Suprapubic skin (tissue), 4 donors: ENCODE data around the gene SAT2. TPM values are rescaled to one million over a fixed set of nuclear protein-coding genes. Genes with fewer than 3 reads are reported as not detected.
A peak's percentile ranks its signal among the peaks of the same experiment; 100 is the strongest.

Experiments used
- DNase-seq, 2 donors: peaks; one replicate each; pipeline ENCODE4 v3.0.0-alpha.2; 2019; ENCODE audit warnings: low spot score in 2 of 2
- H3K27ac ChIP-seq: fragments of 200-600 bp; sonication (generic); one replicate; pipeline ENCODE4 v1.5.1; 2019
- H3K27me3 ChIP-seq: fragments of 200-600 bp; sonication (generic); one replicate; pipeline ENCODE4 v1.5.1; 2019
- H3K36me3 ChIP-seq: fragments of 200-600 bp; sonication (generic); one replicate; pipeline ENCODE4 v1.5.1; 2019
- H3K4me1 ChIP-seq: fragments of 200-600 bp; sonication (generic); one replicate; pipeline ENCODE4 v1.5.1; 2019
- H3K4me3 ChIP-seq: fragments of 200-600 bp; sonication (generic); one replicate; pipeline ENCODE4 v1.5.1; 2019; ENCODE audit warnings: mild to moderate bottlenecking
- H3K9me3 ChIP-seq: fragments of 200-600 bp; sonication (generic); one replicate; pipeline ENCODE4 v1.5.1; 2019
- CTCF ChIP-seq, 2 donors: fragments of 200-600 bp in 1 of 2; fragments of 450-650 bp in 1 of 2; sonication (generic) in 1 of 2; IDR thresholded peaks; one replicate each; pipeline ENCODE4 v1.5.1; 2016 to 2019; ENCODE audit warnings: antibody characterized with exemption in 2 of 2, mild to moderate bottlenecking in 1 of 2, moderate library complexity in 1 of 2
- EP300 ChIP-seq: sonication (generic); formaldehyde crosslinking; IDR thresholded peaks from one replicate; pipeline ENCODE4 v1.6.1; 2017; ENCODE audit warnings: antibody characterized with exemption
- POLR2A ChIP-seq, 2 donors: fragments of 450-650 bp; IDR thresholded peaks; one replicate each; pipeline ENCODE4 v1.6.1; 2017; ENCODE audit warnings: antibody characterized with exemption in 2 of 2, mild to moderate bottlenecking in 2 of 2, moderate library complexity in 2 of 2
- POLR2AphosphoS5 ChIP-seq, 3 donors: sonication (generic); formaldehyde crosslinking; IDR thresholded peaks; one replicate each; pipeline ENCODE4 v1.6.1; 2017; ENCODE audit warnings: antibody characterized with exemption in 3 of 3
- WGBS: methylation state at CpG from one replicate; pipeline ENCODE4 v1.1.5; 2018; 5-methylcytosine and 5-hydroxymethylcytosine counted together
- total RNA-seq, 4 donors: library from RNA; depleted of rRNA; stranded (reverse); fragments of >200 nt; gene quantifications; one replicate each; pipeline ENCODE4 v1.1.0, GENCODE V29; 2016

SAT2 gene
- total RNA-seq, 4 donors from 2014 or later: 28.7 to 58.8 (median 39.9) TPM

GRCh38 chr17:7633093-7633492 lies 5.5 kb upstream of the SAT2 start:
- no peak overlapping the region for H3K4me3 ChIP-seq
- 81% methylated on average over 2 of the region's 2 CpGs for WGBS
- DNase-seq: no peak

GRCh38 chr17:7632492-7632894 lies 4.9 kb upstream of the SAT2 start:
- WGBS: 44% methylated on average over 6 of the region's 6 CpGs
- DNase-seq: no peak
- peaks cover 6% of the 10 kb centered on the region for H3K4me1 ChIP-seq
- H3K27me3 ChIP-seq: no peaks in the 10 kb centered on the region
- H3K4me3 ChIP-seq: no peak overlapping the region
- H3K36me3 ChIP-seq: no peaks in the 10 kb centered on the region
- H3K27ac ChIP-seq: no peak overlapping the region
- no peak for TF ChIP-seq POLR2A (IDR thresholded peaks at IDR 0.05)
- TF ChIP-seq CTCF (IDR thresholded peaks at IDR 0.05): peak in 1 of 2 donors; percentile 43
- no peaks in the 10 kb centered on the region for H3K9me3 ChIP-seq

More at GRCh38 chr17:7633093-7633492, 5.5 kb upstream of the SAT2 start:
- Histone ChIP-seq H3K4me1 (peaks cover 2% of the 10 kb centered on the region), H3K36me3 (no peaks in the 10 kb centered on the region), H3K27me3 (no peaks in the 10 kb centered on the region), H3K27ac (no peak overlapping the region), H3K9me3 (no peaks in the 10 kb centered on the region)
- TF ChIP-seq POLR2A (IDR thresholded peaks at IDR 0.05): no peak
- no peak for TF ChIP-seq POLR2AphosphoS5 (IDR thresholded peaks at IDR 0.05)
- no peak for TF ChIP-seq CTCF (IDR thresholded peaks at IDR 0.05)
- no peak for TF ChIP-seq EP300

- H3K36me3 ChIP-seq: no peaks in the 10 kb centered on the region
- no peaks in the 10 kb centered on the region for H3K27me3 ChIP-seq
- no peak for TF ChIP-seq POLR2A (IDR thresholded peaks at IDR 0.05)
- no peak for TF ChIP-seq CTCF (IDR thresholded peaks at IDR 0.05)
- no peak for DNase-seq
- H3K27ac ChIP-seq: no peak overlapping the region
- H3K4me3 ChIP-seq: no peak overlapping the region
- 82% methylated on average over 11 of the region's 11 CpGs for WGBS
- peaks cover 9% of the 10 kb centered on the region for H3K4me1 ChIP-seq
- no peaks in the 10 kb centered on the region for H3K9me3 ChIP-seq
These were observed 4.1 kb upstream of the SAT2 start for GRCh38 chr17:7631398-7632380.

- no peak for DNase-seq
- WGBS: 93% methylated on average over 8 of the region's 13 CpGs
- TF ChIP-seq EP300: no peak
- TF ChIP-seq POLR2AphosphoS5 (IDR thresholded peaks at IDR 0.05): no peak
- no peak for TF ChIP-seq POLR2A (IDR thresholded peaks at IDR 0.05)
- no peak for TF ChIP-seq CTCF (IDR thresholded peaks at IDR 0.05)
These were observed 2.4 kb upstream of the SAT2 start, which contains the start of gene SHBG for GRCh38 chr17:7629939-7630571. Gene SHBG, plus strand, starts transcription at chr17:7630135. Its CDS starts 38 bp downstream, at chr17:7630173.

GRCh38 chr17:7626956-7627249 lies 718 bp downstream of the SAT2 start:
- H3K4me1 ChIP-seq: peaks cover 14% of the 10 kb centered on the region
- no peaks in the 10 kb centered on the region for H3K27me3 ChIP-seq
- WGBS: 21% methylated on average over 6 of the region's 6 CpGs
- no peaks in the 10 kb centered on the region for H3K36me3 ChIP-seq
- TF ChIP-seq POLR2A (IDR thresholded peaks at IDR 0.05) (peak in 1 of 2 donors; percentile 12), POLR2AphosphoS5 (IDR thresholded peaks at IDR 0.05) (no peak), EP300 (no peak), CTCF (IDR thresholded peaks at IDR 0.05) (no peak)
- no peaks in the 10 kb centered on the region for H3K9me3 ChIP-seq
- DNase-seq: no peak
- peak overlapping the region; percentile 83 for H3K27ac ChIP-seq
- peak overlapping the region; percentile 78 for H3K4me3 ChIP-seq

More at GRCh38 chr17:7629939-7630571, 2.4 kb upstream of the SAT2 start, which contains the start of gene SHBG:
- H3K4me1 ChIP-seq: peaks cover 14% of the 10 kb centered on the region
- no peak within 1 kb of the TSS for H3K27ac ChIP-seq
- no peaks in the 10 kb centered on the region for H3K27me3 ChIP-seq
- H3K36me3 ChIP-seq: no peaks in the 10 kb centered on the region
- no peak within 1 kb of the TSS for H3K4me3 ChIP-seq
- H3K9me3 ChIP-seq: no peaks in the 10 kb centered on the region
